IMR-90 (cell line): ENCODE data around the gene IRF4.

Experiments
- MAFK ChIP-seq: IDR thresholded peaks from 2 replicates; pipeline ENCODE4 v1.6.1; 2012; ENCODE audit warnings: low read depth, low read length, improper control_type of control experiment
- MXI1 ChIP-seq: IDR thresholded peaks from 2 replicates; pipeline ENCODE4 v1.6.1; 2012; ENCODE audit warnings: low read depth, mild to moderate bottlenecking, low read length, moderate library complexity, borderline replicate concordance
- POLR2A ChIP-seq: IDR thresholded peaks from 2 replicates; pipeline ENCODE4 v1.6.1; 2012; ENCODE audit warnings: mild to moderate bottlenecking, low read depth, low read length
- RFX5 ChIP-seq: IDR thresholded peaks from 2 replicates; pipeline ENCODE4 v1.8.0; 2012; ENCODE audit warnings: low read depth, mild to moderate bottlenecking, low read length, moderate library complexity
- TF ChIP-seq, protein P1 (sequence below): conservative IDR thresholded peaks from 2 replicates; pipeline ENCODE4 v1.5.1; 2012; ENCODE audit warnings: mild to moderate bottlenecking, low read depth, low read length, improper control_type of control experiment

DNA sequence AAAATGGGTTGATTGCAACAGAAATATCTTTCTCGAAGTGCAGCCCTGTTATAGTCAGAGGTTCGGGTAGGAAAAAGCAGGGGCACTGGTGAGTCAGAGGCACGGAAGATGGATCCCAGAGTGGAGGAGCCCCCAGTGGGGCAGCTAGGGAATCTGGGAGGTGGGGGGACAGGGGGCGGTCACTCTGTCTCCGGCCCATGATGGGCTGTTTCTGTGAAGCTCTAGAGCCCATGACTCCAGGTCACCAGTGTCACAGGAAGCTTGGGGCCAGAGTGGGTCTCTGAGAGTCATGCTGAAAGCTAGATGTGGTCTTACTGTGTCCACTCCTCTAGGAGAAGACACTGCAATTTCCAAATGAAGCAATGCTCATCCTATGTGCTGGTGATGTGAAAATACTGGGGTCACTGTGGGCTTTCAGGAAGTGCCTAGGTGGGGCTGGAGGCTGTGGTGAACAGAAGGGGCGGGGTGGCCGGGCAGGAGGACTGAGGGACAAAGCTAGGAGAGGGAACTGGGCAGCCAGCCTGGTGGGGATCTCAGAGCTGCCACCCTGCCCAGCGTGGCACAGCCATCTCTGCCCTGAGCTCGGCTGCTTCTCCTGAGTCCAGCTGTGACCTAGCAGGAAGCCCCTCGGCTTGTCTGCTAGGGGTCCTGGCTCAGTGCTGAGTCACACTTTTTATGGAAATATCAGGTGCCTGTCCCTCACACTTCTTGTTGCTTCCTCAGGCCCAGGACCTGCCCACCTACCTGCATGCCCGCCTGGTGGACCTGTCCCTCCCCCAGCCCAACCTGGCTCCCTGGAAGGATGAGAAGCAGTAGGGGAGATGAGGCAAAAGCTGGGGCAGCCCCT lies 54.2 kb downstream of the IRF4 start:
- TF ChIP-seq RFX5 (no peak), MXI1 (no peak), POLR2A (no peak), MAFK (no peak)
- TF ChIP-seq, protein P1, sequence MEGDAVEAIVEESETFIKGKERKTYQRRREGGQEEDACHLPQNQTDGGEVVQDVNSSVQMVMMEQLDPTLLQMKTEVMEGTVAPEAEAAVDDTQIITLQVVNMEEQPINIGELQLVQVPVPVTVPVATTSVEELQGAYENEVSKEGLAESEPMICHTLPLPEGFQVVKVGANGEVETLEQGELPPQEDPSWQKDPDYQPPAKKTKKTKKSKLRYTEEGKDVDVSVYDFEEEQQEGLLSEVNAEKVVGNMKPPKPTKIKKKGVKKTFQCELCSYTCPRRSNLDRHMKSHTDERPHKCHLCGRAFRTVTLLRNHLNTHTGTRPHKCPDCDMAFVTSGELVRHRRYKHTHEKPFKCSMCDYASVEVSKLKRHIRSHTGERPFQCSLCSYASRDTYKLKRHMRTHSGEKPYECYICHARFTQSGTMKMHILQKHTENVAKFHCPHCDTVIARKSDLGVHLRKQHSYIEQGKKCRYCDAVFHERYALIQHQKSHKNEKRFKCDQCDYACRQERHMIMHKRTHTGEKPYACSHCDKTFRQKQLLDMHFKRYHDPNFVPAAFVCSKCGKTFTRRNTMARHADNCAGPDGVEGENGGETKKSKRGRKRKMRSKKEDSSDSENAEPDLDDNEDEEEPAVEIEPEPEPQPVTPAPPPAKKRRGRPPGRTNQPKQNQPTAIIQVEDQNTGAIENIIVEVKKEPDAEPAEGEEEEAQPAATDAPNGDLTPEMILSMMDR: no peak
